GM06990 (cell line): ENCODE results near the gene FKBP1B.

ENCODE experiments used
- DNase-seq: peaks from one replicate; pipeline ENCODE4 v3.0.0-alpha.2; 2011; ENCODE audit not compliant: insufficient read length; ENCODE audit errors: extremely low read depth
- H3K27me3 ChIP-seq: replicated peaks from 2 replicates; pipeline ENCODE4 v1.6.0; 2011; ENCODE audit warnings: low read length; ENCODE audit not compliant: control insufficient read depth, insufficient read depth
- H3K36me3 ChIP-seq: 2 replicates; pipeline ENCODE4 v1.5.1; 2011; ENCODE audit warnings: low read length; ENCODE audit not compliant: control insufficient read depth, insufficient read depth
- H3K4me3 ChIP-seq: replicated peaks from 2 replicates; pipeline ENCODE4 v1.5.1; 2011; ENCODE audit warnings: low read depth, mild to moderate bottlenecking, control low read depth, low read length
- TF ChIP-seq, protein P1 (sequence below): IDR thresholded peaks from 2 replicates; pipeline ENCODE4 v1.5.1; 2011; ENCODE audit warnings: low read length, control low read depth, mild to moderate bottlenecking, inconsistent platforms; ENCODE audit not compliant: insufficient read depth, poor library complexity, severe bottlenecking

FKBP1B gene

DNA sequence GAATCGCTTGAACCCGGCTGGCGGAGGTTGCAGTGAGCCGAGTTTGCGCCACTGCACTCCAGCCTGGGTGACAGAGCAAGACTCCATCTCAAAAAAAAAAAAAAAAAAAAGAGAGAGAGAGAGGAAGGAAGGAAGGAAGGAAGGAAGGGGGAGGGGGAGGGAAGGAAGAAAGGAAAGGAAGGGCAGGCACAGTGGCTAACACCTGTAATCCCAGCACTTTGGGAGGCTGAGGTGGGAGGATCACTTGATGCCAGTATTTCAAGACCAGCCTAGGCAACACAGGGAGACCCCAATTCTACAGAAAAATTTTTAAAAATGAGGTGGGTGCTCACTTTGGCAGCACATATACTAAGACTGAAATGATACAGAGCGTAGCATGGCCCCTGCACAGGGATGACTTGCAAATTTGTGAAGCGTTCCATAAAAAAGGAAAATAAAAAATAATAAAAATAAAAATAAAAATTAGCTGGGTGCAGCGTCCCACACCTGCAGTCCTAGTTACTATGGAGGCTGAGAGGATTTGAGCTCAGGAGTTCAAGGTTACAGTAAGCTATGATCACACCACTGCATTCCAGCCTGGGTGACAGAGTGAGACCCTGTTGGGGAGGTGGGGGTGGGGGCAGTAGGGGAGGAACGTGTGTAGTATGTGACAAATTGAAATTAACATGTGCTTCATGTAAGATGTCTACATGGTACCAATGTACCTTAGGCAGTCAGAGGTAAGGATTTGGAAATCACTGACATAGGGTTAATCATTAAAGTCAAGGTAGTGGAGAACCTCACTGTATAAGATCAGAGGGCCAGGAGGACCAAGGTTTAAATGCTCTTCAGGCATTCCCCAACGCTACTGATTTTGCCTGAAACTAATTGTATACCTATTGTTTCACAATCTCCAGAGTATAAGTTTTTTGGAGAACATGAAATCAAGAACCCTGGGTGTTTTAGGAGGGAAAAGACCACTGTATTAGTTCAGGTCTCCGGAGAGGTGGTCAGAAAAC lies 3.7 kb upstream of the FKBP1B start:
- H3K36me3 ChIP-seq: no peaks in the 10 kb centered on the region
- peak overlapping the region; percentile 80 for H3K4me3 ChIP-seq
- no peaks in the 10 kb centered on the region for H3K27me3 ChIP-seq
- DNase-seq: no peak
- TF ChIP-seq, protein P1, sequence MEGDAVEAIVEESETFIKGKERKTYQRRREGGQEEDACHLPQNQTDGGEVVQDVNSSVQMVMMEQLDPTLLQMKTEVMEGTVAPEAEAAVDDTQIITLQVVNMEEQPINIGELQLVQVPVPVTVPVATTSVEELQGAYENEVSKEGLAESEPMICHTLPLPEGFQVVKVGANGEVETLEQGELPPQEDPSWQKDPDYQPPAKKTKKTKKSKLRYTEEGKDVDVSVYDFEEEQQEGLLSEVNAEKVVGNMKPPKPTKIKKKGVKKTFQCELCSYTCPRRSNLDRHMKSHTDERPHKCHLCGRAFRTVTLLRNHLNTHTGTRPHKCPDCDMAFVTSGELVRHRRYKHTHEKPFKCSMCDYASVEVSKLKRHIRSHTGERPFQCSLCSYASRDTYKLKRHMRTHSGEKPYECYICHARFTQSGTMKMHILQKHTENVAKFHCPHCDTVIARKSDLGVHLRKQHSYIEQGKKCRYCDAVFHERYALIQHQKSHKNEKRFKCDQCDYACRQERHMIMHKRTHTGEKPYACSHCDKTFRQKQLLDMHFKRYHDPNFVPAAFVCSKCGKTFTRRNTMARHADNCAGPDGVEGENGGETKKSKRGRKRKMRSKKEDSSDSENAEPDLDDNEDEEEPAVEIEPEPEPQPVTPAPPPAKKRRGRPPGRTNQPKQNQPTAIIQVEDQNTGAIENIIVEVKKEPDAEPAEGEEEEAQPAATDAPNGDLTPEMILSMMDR: no peak

DNA sequence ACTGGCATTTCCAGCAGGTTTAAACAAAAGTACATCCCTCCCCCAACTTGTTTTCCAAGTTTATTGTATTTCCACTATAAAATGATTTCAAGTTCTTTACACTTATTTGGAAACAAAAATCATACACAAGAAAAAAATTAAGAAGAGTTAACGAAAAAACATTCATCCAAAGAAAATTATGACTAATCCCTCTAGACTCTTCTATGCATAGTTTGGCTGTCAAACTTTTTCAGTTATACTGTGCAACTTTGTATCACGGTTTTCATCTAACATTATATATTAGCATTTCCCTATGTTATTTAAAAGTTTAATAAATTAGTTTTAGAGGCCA lies 3.0 kb upstream of the FKBP1B start:
- no peaks in the 10 kb centered on the region for H3K36me3 ChIP-seq
- H3K4me3 ChIP-seq: peak overlapping the region; percentile 80
- TF ChIP-seq, protein P1: no peak
- no peak for DNase-seq
- no peaks in the 10 kb centered on the region for H3K27me3 ChIP-seq

DNA sequence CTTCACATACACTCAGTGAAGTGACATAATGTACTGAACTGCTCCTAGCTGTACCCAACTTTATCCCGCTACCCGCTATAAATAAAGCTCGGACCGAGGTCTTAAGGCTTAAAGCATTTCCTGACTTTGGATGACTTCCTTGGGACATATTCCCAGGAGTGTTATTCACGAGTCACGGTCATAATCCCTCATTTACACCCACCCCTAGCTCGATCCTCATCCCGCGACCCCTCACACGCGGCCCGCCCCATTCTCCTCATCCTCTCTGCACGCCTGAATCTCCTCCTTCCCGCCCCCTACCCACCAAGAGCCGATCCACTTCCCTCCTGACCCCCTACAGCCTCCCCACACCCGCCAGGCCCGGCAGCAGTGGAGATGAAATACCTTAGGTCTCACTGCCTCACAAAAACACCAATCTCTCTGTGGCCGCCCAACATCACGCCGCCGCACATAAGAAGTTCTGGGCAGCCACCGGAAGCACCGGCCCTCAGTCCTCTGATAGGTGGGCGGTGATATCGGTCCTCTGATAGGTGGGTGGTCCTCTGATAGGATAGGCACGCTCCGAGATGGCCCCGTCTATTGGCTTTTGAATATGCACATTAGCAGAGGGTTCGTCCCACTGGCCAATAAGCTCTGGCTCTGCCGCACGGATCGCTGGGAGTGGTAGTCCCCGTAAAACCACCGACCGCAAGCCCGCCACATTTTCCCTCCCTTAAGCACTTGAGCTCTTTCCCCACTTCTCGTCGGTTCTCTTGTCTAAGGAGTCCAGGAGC lies 2.4 kb upstream of the FKBP1B start, which contains the start of gene WDCP:
Gene WDCP, minus strand, starts transcription at position 462 of the 773 bp plus-strand sequence. CDS start 7,897 bp downstream, outside the sequence.
- peak; percentile 87 for DNase-seq
- no peaks in the 10 kb centered on the region for H3K27me3 ChIP-seq
- H3K4me3 ChIP-seq: peak within 1 kb of the TSS; percentile 80
- H3K36me3 ChIP-seq: no peaks in the 10 kb centered on the region
- TF ChIP-seq, protein P1: no peak

DNA sequence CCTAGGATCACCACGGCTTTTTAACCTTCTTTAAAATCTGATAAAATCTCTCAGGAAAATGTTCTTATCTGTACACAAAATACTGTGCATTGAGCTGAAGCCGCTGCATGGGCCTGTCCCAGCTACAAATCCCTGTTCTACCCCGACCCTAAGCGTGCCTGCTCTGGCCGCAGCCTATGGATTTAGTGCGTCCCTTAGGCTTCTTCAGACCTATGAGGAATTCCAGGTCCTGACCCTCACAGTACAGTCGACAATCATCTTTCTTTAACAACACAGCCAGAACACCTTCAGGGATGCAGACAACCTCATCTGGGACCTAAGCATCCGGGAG lies 1.9 kb upstream of the FKBP1B start:
- H3K36me3 ChIP-seq: no peaks in the 10 kb centered on the region
- H3K27me3 ChIP-seq: no peaks in the 10 kb centered on the region
- TF ChIP-seq, protein P1: no peak
- H3K4me3 ChIP-seq: no peak overlapping the region
- DNase-seq: no peak

DNA sequence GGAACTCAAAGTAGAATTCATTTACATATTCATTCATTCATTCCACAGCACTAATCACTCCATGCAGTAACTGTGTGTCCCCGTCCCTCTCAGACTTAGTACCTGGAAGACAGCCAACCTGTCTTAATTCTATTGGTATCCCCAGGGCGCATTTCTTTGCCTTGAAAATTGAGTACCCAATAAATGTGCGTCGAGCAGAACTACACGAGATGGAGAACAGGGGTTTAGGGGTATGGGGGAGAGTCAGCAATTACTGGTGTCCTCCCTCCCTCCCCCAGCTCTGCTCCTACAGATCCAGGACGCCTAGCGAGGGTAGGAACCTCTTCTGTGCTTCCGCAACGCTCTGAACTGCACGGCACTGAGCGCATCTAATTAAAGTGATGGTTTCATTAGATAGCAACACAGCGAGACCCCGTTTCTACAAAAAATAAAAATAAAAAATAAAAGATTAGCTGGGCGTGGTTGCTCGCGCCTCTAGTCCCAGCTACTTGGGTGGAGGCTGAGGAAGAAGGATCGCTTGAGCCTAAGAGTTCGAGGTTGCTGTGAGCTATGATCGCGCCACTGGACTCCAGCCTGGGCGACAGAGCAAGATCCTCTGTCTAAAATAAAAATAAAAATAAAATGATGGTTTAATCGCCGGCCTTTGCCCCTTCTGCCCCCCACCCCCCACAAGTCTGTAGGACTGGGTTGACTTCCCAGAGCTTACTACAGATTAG lies 614 bp upstream of the FKBP1B start:
- no peak for DNase-seq
- TF ChIP-seq, protein P1: no peak
- H3K4me3 ChIP-seq: peak overlapping the region; percentile 70
- H3K27me3 ChIP-seq: no peaks in the 10 kb centered on the region
- H3K36me3 ChIP-seq: no peaks in the 10 kb centered on the region
